ENCODE data around the gene NMNAT1.
"Not testable (repeated sequence)": the region's sequence is repeated elsewhere in the genome, so short reads cannot be mapped to it uniquely, and the experiment has no call there.

NMNAT1 gene

DNA sequence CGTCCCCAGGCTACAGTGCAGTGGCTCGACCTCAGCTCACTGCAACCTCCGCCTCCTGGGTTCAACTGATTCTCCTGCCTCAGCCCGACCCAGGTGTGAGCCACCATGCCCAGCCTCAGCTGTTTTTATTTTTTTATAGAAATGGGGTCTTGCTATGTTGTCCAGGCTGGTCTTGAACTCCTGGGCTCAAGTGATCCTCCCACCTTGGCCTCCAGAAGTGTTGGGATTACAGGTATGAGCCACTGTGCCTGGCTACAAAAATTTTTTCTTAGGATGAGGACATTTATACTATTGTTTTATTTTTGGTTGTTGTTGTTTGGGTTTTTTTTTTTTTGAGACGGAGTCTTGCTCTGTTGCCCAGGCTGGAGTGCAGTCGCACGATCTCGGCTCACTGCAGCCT, 62.0 kb downstream of the NMNAT1 start:
- H3K27ac Mint-ChIP-seq; H3K9me3 Mint-ChIP-seq; H3K36me3 Mint-ChIP-seq (ENCODE audit: insufficient read depth); DNase-seq; ATAC-seq (replicated peaks); H3K4me3 Mint-ChIP-seq; H3K4me1 Mint-ChIP-seq (ENCODE audit: low read depth in 2 of 2): not testable (repeated sequence)
- H3K27me3 Mint-ChIP-seq: peaks cover 23 to 28% of the 10 kb centered on the region in 2 donors

DNA sequence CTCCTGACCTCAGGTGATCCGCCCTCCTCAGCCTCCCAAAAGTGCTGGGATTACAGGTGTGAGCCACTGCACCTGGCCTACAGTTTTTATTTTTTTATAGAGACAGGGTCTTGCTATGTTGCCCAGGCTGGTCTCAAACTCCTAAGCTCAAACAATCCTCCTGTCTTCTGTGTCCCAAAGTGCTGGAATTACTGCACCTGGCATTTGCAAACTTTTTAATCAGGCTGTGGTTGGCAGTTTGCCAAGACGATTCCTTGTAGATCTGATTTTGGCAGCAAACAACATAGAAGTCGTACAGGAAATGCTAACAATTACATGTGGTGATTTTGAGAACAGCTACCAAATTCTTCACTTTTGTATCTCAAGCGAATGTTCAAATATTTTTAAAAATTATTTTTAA, 63.9 kb downstream of the NMNAT1 start:
- Mint-ChIP-seq H3K4me1 (ENCODE audit: low read depth in 2 of 2) (no peaks in the 10 kb centered on the region), H3K36me3 (ENCODE audit: insufficient read depth) (no peaks in the 10 kb centered on the region), H3K27me3 (peaks cover 14 to 16% of the 10 kb centered on the region in 2 donors), H3K27ac (no peak overlapping the region), H3K9me3 (no peaks in the 10 kb centered on the region), H3K4me3 (no peak overlapping the region)
- ATAC-seq (replicated peaks) (no peak), DNase-seq (no peak)

DNA sequence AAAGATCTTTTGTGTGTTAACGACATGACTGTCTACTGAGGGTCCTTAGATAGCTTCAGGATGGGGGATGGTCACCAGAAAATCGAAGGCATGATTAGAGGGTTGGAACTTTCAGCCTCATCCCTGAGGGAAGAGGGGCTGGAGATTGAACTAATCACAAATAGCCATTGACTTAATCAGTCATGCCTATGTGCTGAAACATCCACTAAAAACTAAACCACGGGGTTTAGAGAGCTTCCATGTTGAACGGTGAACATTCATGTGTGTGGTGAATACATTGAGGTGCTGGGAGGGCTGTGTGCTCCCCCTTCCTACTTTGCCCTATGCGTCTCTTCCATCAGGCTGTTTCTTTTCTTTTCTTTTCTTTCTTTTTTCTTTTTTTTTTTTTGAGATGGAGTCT, 70.7 kb downstream of the NMNAT1 start:
- DNase-seq (no peak), ATAC-seq (replicated peaks) (no peak)
- Mint-ChIP-seq H3K27me3 (peaks cover 0 to 5% of the 10 kb centered on the region in 2 donors), H3K4me3 (no peak overlapping the region), H3K4me1 (ENCODE audit: low read depth in 2 of 2) (no peaks in the 10 kb centered on the region), H3K27ac (no peak overlapping the region), H3K36me3 (ENCODE audit: insufficient read depth) (no peaks in the 10 kb centered on the region), H3K9me3 (no peaks in the 10 kb centered on the region)

DNA sequence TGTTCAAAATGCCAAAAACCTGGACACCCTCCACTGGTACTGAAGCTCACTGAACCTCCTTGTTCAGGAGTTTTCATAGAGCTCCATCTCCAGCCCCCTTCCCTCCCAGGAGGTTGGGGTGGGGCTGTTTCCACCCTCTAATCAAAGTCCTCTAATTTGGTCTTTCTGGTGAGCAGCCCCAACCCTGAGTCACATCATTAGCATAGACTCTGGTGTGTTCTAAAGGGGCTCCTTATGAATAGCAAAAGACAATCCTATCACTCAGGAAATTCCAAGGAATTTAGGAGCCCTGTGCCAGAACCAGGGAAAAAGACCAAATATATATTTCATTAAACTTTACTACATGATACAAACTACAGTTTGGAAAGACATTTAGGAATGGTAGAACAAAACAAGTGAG, 76.3 kb downstream of the NMNAT1 start:
- no peak overlapping the region for H3K27ac Mint-ChIP-seq
- H3K4me1 Mint-ChIP-seq (ENCODE audit: low read depth in 2 of 2): no peaks in the 10 kb centered on the region
- no peaks in the 10 kb centered on the region for H3K36me3 Mint-ChIP-seq (ENCODE audit: insufficient read depth)
- no peaks in the 10 kb centered on the region for H3K9me3 Mint-ChIP-seq
- ATAC-seq (replicated peaks): no peak
- no peaks in the 10 kb centered on the region for H3K27me3 Mint-ChIP-seq
- DNase-seq: no peak
- no peak overlapping the region for H3K4me3 Mint-ChIP-seq

DNA sequence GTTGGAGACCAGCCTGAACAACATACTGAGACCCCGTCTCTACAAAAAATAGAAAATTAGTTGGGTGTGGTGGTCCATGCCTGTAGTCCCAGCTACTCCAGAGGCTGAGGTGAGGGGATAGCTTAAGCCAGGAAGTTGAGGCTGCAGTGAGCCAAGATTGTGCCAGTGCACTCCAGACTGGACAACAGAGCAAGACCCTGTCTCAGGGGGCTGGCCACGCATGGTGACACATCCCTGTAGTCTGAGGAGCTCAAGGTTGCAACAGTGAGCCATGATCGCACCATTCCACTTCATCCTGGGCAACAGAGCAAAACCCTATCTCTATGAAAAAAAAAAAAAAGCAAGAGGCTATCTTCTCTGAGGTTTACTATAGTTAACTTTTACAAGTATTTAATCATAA, 76.8 kb downstream of the NMNAT1 start:
- Mint-ChIP-seq H3K27me3 (no peaks in the 10 kb centered on the region), H3K27ac (no peak overlapping the region), H3K4me3 (no peak overlapping the region), H3K36me3 (ENCODE audit: insufficient read depth) (no peaks in the 10 kb centered on the region), H3K9me3 (no peaks in the 10 kb centered on the region), H3K4me1 (ENCODE audit: low read depth in 2 of 2) (no peaks in the 10 kb centered on the region)
- ATAC-seq (replicated peaks) (no peak), DNase-seq (no peak)

DNA sequence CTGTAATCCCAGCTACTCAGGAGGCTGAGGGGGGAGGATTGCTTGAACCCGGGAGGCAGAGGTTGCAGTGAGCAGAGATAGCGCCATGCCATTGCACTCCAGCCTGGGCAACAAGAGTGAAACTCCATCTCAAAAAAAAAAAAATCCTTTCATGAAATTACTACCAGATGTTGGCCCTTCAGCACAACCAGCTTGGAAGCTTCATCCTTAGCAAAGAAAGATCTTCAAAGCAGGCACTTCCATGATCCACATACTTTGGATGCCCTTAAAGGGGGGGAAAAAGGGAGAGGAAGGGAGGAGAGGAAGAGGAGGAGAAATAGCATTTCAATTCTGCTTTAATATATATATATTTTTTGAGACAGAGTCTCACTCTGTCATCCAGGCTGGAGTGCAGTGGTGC, 77.4 kb downstream of the NMNAT1 start:
- H3K36me3 Mint-ChIP-seq (ENCODE audit: insufficient read depth); ATAC-seq (replicated peaks); H3K27ac Mint-ChIP-seq; H3K27me3 Mint-ChIP-seq; H3K9me3 Mint-ChIP-seq; DNase-seq; H3K4me3 Mint-ChIP-seq; H3K4me1 Mint-ChIP-seq (ENCODE audit: low read depth in 2 of 2): not testable (repeated sequence)

DNA sequence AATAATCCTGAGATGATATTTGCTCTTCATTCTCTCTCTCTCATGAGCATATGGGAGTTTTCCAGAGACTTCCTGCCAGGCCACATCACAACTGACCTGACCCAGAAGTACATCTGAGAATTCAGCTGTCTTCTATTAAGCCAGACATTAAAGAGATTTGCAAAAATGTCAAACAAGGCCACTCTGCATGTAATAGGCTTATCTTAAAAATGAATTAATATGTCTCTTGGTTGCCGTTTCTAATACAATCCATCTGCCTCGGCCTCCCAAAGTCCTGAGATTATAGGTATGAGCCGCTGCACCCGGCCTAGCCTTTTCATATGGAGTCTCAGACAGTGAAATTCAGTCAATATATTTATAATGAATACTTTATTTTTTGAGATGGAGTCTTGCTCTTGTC, 78.7 kb downstream of the NMNAT1 start:
- H3K27ac Mint-ChIP-seq, H3K9me3 Mint-ChIP-seq: not testable (repeated sequence)

DNA sequence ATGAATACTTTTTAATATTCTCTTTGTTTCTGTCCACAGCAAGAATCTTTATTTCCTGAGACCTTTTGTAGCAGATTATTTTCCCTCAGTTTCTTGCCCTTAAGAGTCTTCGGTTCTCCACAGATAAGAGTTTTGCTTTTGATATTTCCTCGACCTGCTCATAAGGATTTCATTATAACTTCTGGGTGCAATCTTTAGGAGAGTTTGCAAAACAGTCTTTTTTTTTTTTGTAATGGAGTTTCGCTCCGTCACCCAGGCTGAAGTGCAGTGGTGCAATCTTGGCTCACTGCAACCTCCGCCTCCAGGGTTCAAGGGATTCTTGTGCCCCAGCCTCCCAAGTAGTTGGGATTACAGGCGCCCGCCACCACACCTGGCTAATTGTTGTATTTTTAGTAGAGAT, 79.4 kb downstream of the NMNAT1 start:
- no peaks in the 10 kb centered on the region for H3K36me3 Mint-ChIP-seq (ENCODE audit: insufficient read depth)
- H3K4me1 Mint-ChIP-seq (ENCODE audit: low read depth in 2 of 2): no peaks in the 10 kb centered on the region
- DNase-seq (no peak), ATAC-seq (replicated peaks) (no peak)
- no peaks in the 10 kb centered on the region for H3K9me3 Mint-ChIP-seq
- no peaks in the 10 kb centered on the region for H3K27me3 Mint-ChIP-seq
- no peak overlapping the region for H3K27ac Mint-ChIP-seq
- H3K4me3 Mint-ChIP-seq: no peak overlapping the region

More for the DNA sequence above, 78.7 kb downstream of the NMNAT1 start:
- not testable (repeated sequence) for H3K4me3 Mint-ChIP-seq; H3K27me3 Mint-ChIP-seq; ATAC-seq (replicated peaks); H3K36me3 Mint-ChIP-seq (ENCODE audit: insufficient read depth); DNase-seq; H3K4me1 Mint-ChIP-seq (ENCODE audit: low read depth in 2 of 2)

DNA sequence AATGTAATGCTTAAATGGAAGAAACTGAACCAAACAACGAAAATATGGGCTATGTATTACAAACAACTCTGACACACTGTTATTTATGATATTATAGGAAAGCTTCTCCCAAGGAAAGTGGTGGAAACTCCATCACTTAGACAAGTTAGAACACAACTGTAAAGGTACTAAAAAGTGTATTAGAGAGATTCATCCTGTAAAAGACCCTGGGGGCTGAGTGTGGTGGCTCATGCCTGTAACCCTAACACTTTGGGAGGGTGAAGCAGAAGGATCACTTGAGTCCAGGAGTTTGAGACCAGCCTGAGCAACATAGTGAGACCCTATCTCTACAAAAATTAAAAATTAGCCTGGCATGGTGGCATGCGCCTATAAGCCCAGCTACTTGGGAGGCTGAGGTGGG, 82.1 kb downstream of the NMNAT1 start:
- H3K4me3 Mint-ChIP-seq: no peak overlapping the region
- no peaks in the 10 kb centered on the region for H3K9me3 Mint-ChIP-seq
- no peak overlapping the region for H3K27ac Mint-ChIP-seq
- ATAC-seq (replicated peaks) (no peak), DNase-seq (no peak)
- H3K27me3 Mint-ChIP-seq: no peaks in the 10 kb centered on the region
- no peaks in the 10 kb centered on the region for H3K4me1 Mint-ChIP-seq (ENCODE audit: low read depth in 2 of 2)
- H3K36me3 Mint-ChIP-seq (ENCODE audit: insufficient read depth): no peaks in the 10 kb centered on the region

DNA sequence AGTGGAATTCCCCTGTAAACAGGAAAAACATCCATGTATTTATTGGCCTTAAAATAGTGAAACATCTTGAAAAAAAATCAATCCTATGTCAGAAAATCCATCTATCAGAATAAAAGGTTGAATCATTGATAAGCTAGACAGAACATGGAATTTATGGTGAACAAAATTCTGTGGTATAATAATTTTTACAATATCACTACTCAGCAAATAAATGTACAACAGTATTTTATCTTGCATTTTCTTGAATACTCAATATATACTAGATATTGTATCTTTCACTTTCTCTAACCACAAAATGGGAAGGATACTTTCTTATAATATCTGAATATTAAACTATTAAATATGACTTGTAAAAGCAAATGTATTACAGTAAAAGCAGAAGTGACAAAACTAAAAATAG, 83.8 kb downstream of the NMNAT1 start:
- DNase-seq: no peak
- Mint-ChIP-seq H3K27me3 (no peaks in the 10 kb centered on the region), H3K4me1 (ENCODE audit: low read depth in 2 of 2) (peaks cover 0 to under 1% of the 10 kb centered on the region in 2 donors), H3K4me3 (no peak overlapping the region), H3K27ac (no peak overlapping the region), H3K36me3 (ENCODE audit: insufficient read depth) (no peaks in the 10 kb centered on the region), H3K9me3 (no peaks in the 10 kb centered on the region)
- ATAC-seq (replicated peaks): no peak

DNA sequence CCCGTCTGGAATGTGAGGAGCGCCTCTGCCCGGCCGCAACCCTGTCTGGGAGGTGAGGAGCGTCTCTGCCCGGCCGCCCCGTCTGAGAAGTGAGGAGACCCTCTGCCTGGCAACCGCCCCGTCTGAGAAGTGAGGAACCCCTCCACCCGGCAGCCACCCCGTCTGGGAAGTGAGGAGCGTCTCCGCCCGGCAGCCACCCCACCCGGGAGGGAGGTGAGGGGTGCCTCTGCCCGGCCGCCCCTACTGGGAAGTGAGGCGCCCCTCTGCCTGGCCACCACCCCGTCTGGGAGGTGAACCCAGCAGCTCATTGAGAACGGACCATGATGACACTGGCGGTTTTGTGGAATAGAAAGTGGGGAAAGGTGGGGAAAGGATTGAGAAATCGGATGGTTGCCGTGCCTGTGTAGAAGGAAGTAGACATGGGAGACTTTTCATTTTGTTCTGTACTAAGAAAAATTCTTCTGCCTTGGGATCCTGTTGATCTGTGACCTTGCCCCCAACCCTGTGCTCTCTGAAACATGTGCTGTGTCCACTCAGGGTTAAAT, 85.8 kb downstream of the NMNAT1 start:
- not testable (repeated sequence) for H3K4me3 Mint-ChIP-seq; H3K9me3 Mint-ChIP-seq; H3K27ac Mint-ChIP-seq; ATAC-seq (replicated peaks); H3K27me3 Mint-ChIP-seq; DNase-seq
- H3K36me3 Mint-ChIP-seq (ENCODE audit: insufficient read depth): peaks cover 10% of the 10 kb centered on the region
- peaks cover 8 to 14% of the 10 kb centered on the region in 2 donors for H3K4me1 Mint-ChIP-seq (ENCODE audit: low read depth in 2 of 2)

DNA sequence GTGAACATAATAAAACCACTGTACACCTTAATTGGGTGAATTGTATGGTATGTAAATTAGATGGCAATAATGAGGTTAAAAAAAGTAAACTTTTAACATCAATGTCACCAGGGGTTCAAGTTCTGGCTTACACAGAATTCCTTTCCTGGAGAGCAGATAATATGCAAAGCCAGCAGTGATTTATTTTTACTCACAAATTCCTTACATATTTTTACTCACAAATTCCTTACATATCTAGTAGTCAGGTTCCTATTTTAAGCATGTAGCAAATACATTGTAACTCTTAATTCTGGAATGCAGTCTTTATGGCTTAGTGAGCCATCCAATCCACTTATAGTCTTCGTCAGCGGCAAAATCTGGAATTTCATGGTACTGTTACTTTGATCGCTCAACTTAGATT, 88.2 kb downstream of the NMNAT1 start:
- Mint-ChIP-seq H3K27ac (no peak overlapping the region), H3K9me3 (no peaks in the 10 kb centered on the region), H3K27me3 (no peaks in the 10 kb centered on the region), H3K36me3 (ENCODE audit: insufficient read depth) (peaks cover 20% of the 10 kb centered on the region), H3K4me1 (ENCODE audit: low read depth in 2 of 2) (peaks cover 16 to 27% of the 10 kb centered on the region in 2 donors), H3K4me3 (no peak overlapping the region)
- DNase-seq (no peak), ATAC-seq (replicated peaks) (no peak)

DNA sequence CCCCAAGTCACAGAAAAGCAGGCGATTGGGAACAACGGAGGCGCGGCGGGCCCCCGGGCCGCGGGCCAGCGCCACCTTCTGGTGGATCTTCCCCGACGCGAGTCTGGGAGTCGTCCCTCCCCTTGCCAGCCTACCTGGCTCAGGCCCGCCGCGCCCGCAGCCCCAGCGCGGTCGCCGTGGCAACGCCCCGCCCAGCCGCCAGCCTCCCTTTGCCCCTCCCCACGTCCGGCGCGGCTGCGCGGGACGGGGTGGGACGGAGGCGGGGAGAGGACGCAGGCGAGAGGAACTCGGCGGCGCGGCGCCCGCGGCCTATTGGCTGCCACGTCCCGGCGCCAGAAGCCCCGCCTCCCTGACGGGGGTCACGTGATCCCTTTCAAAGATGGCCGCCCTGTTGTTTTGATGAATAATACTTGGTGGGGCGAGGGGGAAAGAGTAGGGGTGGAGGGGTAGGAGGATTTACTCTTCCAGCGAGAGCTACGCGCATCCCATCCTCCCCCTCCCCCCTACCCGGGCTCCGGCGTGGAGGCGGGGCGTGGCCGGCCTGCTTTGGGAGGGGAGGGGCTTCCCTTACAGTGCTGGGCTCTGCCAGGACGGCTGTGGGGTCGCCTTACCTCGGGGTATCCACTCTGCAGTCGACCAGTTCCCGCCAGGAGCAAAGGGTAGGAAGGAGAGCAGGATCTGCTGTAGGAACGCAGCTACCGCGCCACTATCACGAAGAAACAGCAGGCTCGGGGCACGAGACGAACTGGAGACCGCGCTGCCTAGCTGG, 89.5 kb downstream of the NMNAT1 start, which contains the start of gene UBE4B:
TSS of gene UBE4B (plus strand) at position 369 of the 769 bp plus-strand sequence. CDS start 713 bp downstream, outside the sequence.
- Mint-ChIP-seq H3K9me3 (no peaks in the 10 kb centered on the region), H3K27me3 (no peaks in the 10 kb centered on the region), H3K4me1 (ENCODE audit: low read depth in 2 of 2) (peaks cover 16 to 27% of the 10 kb centered on the region in 2 donors), H3K4me3 (peak within 1 kb of the TSS; percentile 92 to 95), H3K36me3 (ENCODE audit: insufficient read depth) (peaks cover 33% of the 10 kb centered on the region), H3K27ac (peak within 1 kb of the TSS; percentile 97)
- DNase-seq (peak; percentile 98 to 99 (median 98)), ATAC-seq (replicated peaks) (peak; percentile 91)

DNA sequence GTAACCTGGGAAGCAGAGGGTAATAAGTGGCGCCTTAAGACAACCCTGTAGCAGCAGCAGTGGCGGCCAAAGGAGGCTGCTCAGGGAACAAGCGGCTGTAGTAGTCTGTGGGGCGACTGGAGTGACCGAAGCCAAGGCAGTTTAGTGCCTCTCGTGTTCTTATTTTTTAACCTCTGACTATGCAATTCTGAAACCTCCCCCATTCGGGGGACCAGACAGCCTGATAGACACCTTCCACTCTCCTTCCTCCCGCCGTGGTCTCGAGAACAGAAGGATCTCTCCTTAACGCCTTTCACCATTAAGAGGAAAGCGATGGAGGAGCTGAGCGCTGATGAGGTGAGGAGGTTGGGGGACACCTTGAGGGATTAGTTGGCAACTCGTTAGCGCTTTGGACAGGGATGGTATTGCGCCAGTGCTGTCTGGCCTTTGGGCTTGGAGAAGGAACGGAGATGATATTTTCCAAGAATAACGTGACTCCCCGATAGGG, 90.1 kb downstream of the NMNAT1 start:
- peak overlapping the region; percentile 92 to 95 for H3K4me3 Mint-ChIP-seq
- peak overlapping the region; percentile 97 for H3K27ac Mint-ChIP-seq
- DNase-seq (no peak), ATAC-seq (replicated peaks) (peak; percentile 31)
- H3K27me3 Mint-ChIP-seq: no peaks in the 10 kb centered on the region
- H3K9me3 Mint-ChIP-seq: no peaks in the 10 kb centered on the region
- H3K36me3 Mint-ChIP-seq (ENCODE audit: insufficient read depth): peaks cover 37% of the 10 kb centered on the region
- peaks cover 16 to 27% of the 10 kb centered on the region in 2 donors for H3K4me1 Mint-ChIP-seq (ENCODE audit: low read depth in 2 of 2)
